ENCODE measurements around the gene COPS9. TPM values are rescaled to one million over a fixed set of nuclear protein-coding genes. Genes with fewer than 3 reads are reported as not detected.

Gene COPS9
- total RNA-seq, 2 experiments from 2014 or later, result 46.7 to 48.5 TPM

DNA sequence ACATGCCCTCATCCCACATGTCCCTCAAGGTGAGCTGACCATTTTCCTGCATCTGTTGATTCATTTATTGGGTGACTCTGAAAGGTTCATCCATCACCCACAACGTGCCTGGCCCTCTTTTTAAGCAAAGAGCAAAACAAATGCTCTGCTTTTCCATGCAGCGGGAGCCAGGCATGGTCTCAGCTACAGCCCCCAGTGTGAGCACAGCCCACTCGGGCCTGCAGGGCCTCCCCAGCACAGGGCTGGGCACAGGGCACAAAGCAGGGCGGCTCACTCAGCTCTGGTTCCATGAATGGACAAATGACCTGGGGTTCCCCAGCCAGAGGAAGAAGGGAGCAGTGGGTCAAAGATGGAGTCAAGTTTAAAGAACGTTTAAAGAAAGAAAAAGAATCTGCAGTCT lies 28.5 kb upstream of the COPS9 start:
- Histone ChIP-seq H3K27ac (ENCODE audit: low read depth in 1 of 2, low read length in 2 of 2) (no peak overlapping the region), H3K4me3 (ENCODE audit: low read length) (no peak overlapping the region), H3K9me3 (ENCODE audit: control insufficient read depth in 1 of 2, insufficient read depth in 1 of 2, low read length in 2 of 2) (peaks cover 0 to 14% of the 10 kb centered on the region in 2 experiments), H3K36me3 (ENCODE audit: insufficient read depth, low read length) (no peaks in the 10 kb centered on the region), H3K4me1 (ENCODE audit: insufficient read depth, low read length) (no peaks in the 10 kb centered on the region), H3K27me3 (ENCODE audit: control insufficient read depth in 1 of 2, insufficient read depth in 2 of 2, low read length in 2 of 2) (peaks cover 0 to 8% of the 10 kb centered on the region in 2 experiments)
- POLR2A ChIA-PET, result no interaction called here
- Mint-ChIP-seq H3K36me3 (ENCODE audit: low read depth) (no peaks in the 10 kb centered on the region), H3K4me3 (no peak overlapping the region), H3K4me1 (ENCODE audit: low read depth) (no peaks in the 10 kb centered on the region), H3K27ac (no peak overlapping the region), H3K27me3 (peaks cover 16% of the 10 kb centered on the region), H3K9me3 (no peaks in the 10 kb centered on the region)
- intact Hi-C loops (cut with DNase I, micrococcal nuclease), result no loop called here
- ATAC-seq (ENCODE audit: poor library complexity) (no peak), DNase-seq (no peak)
- CTCF ChIA-PET, result no interaction called here
- TF ChIP-seq CTCF (IDR thresholded peaks at IDR 0.05), result no peak

- H3K27ac Mint-ChIP-seq, result no peak overlapping the region
- no peak for ATAC-seq (ENCODE audit: poor library complexity)
- ChIA-PET CTCF (no interaction called here), POLR2A (no interaction called here)
- no peak for TF ChIP-seq CTCF (IDR thresholded peaks at IDR 0.05)
- H3K9me3 Mint-ChIP-seq, result no peaks in the 10 kb centered on the region
- H3K27me3 Mint-ChIP-seq, result peaks cover 16% of the 10 kb centered on the region
- no peak overlapping the region for H3K4me3 Mint-ChIP-seq
- Histone ChIP-seq H3K36me3 (ENCODE audit: insufficient read depth, low read length) (no peaks in the 10 kb centered on the region), H3K27ac (ENCODE audit: low read depth in 1 of 2, low read length in 2 of 2) (no peak overlapping the region), H3K27me3 (ENCODE audit: control insufficient read depth in 1 of 2, insufficient read depth in 2 of 2, low read length in 2 of 2) (peaks cover 0 to 8% of the 10 kb centered on the region in 2 experiments), H3K4me1 (ENCODE audit: insufficient read depth, low read length) (no peaks in the 10 kb centered on the region), H3K4me3 (ENCODE audit: low read length) (no peak overlapping the region), H3K9me3 (ENCODE audit: control insufficient read depth in 1 of 2, insufficient read depth in 1 of 2, low read length in 2 of 2) (peaks cover 0 to 14% of the 10 kb centered on the region in 2 experiments)
- DNase-seq, result no peak
- H3K4me1 Mint-ChIP-seq (ENCODE audit: low read depth), result no peaks in the 10 kb centered on the region
- no peaks in the 10 kb centered on the region for H3K36me3 Mint-ChIP-seq (ENCODE audit: low read depth)
- intact Hi-C loops (cut with DNase I, micrococcal nuclease), result no loop called here
Measured at GRCh38 chr2:240163844-240164574, 27.9 kb upstream of the COPS9 start.

DNA sequence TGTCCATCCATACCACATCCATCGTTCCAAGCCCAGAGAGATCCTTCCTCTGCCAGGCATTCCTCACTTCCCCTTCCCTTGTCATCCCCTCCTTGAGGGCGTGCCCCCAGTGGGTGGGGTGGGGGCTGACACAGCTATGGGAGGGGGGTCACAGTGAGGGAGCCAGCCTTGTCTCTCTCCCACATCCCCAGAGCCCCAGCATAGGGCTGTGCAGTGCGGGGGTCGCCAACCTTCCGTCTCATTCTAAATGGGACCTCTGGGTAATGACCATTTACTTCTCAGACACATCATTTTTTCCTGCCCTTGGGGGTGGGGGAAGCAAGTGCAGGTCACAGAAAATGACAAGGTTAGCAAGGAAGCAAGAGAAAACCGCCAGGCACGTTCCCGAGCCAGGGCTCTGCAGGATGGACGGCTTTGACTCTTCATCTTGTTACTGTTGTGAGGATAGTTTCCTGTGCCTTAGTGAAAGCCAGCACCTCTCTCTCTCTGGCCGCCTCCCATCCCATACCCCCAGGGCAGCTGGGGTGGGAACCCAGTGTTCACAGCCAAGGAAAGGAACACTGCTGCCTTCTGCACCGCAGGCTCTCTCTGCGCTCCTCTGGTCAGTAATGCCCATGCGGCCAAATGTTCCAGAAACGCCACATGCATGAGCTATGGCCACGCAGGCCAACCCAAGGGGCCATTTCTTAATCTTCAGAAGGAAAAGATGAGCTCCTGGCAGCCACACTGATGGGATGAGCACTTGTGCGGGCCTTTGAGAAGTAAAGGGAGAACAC lies 27.0 kb upstream of the COPS9 start:
- H3K4me1 ChIP-seq (ENCODE audit: insufficient read depth, low read length), result no peaks in the 10 kb centered on the region
- intact Hi-C loops (cut with DNase I, micrococcal nuclease), result no loop called here
- CTCF ChIA-PET, result no interaction called here

More for the DNA sequence above, 27.0 kb upstream of the COPS9 start:
- no peak overlapping the region for H3K27ac Mint-ChIP-seq
- no peak overlapping the region for H3K4me3 ChIP-seq (ENCODE audit: low read length)
- no peak overlapping the region for H3K4me3 Mint-ChIP-seq
- no peak for TF ChIP-seq CTCF (IDR thresholded peaks at IDR 0.05)
- H3K9me3 Mint-ChIP-seq, result no peaks in the 10 kb centered on the region
- DNase-seq (no peak), ATAC-seq (ENCODE audit: poor library complexity) (no peak)
- peaks cover 0 to 14% of the 10 kb centered on the region in 2 experiments for H3K9me3 ChIP-seq (ENCODE audit: control insufficient read depth in 1 of 2, insufficient read depth in 1 of 2, low read length in 2 of 2)
- H3K27me3 ChIP-seq (ENCODE audit: control insufficient read depth in 1 of 2, insufficient read depth in 2 of 2, low read length in 2 of 2), result peaks cover 0 to 7% of the 10 kb centered on the region in 2 experiments
- no peaks in the 10 kb centered on the region for H3K36me3 Mint-ChIP-seq (ENCODE audit: low read depth)
- POLR2A ChIA-PET, result no interaction called here
- no peaks in the 10 kb centered on the region for H3K4me1 Mint-ChIP-seq (ENCODE audit: low read depth)
- H3K36me3 ChIP-seq (ENCODE audit: insufficient read depth, low read length), result no peaks in the 10 kb centered on the region
- no peak overlapping the region for H3K27ac ChIP-seq (ENCODE audit: low read depth in 1 of 2, low read length in 2 of 2)
- H3K27me3 Mint-ChIP-seq, result peaks cover 16% of the 10 kb centered on the region

Measured in CD4-positive, alpha-beta T cell (primary cell).